NCI-H2227 (cell line): ENCODE results near the gene BEAN1.

Source experiments
- DNase-seq: peaks from one replicate; lab custom pipeline; 2025; ENCODE audit not compliant: unreplicated experiment; lab: John Stamatoyannopoulos, UW

The BEAN1 gene

GRCh38 chr16:66395806-66396555, 31.1 kb upstream of the BEAN1 start:
- no peak for DNase-seq

GRCh38 chr16:66397736-66398433, 29.2 kb upstream of the BEAN1 start:
- no peak for DNase-seq

- DNase-seq: no peak
Observed at GRCh38 chr16:66399031-66399430, 28.1 kb upstream of the BEAN1 start.

- no peak for DNase-seq
Observed at GRCh38 chr16:66399930-66400329, 27.2 kb upstream of the BEAN1 start.

- DNase-seq: no peak
Observed at GRCh38 chr16:66400503-66401380, 26.4 kb upstream of the BEAN1 start.

GRCh38 chr16:66401610-66402009, 25.5 kb upstream of the BEAN1 start:
- no peak for DNase-seq

GRCh38 chr16:66402166-66402565, 24.9 kb upstream of the BEAN1 start:
- no peak for DNase-seq

- DNase-seq: no peak
Observed at GRCh38 chr16:66402591-66403230, 24.4 kb upstream of the BEAN1 start.

- DNase-seq: no peak
Observed at GRCh38 chr16:66403531-66404145, 23.5 kb upstream of the BEAN1 start.

GRCh38 chr16:66405057-66405783, 21.9 kb upstream of the BEAN1 start:
- DNase-seq: no peak

- DNase-seq: peak; percentile 77
Observed at GRCh38 chr16:66406534-66407221, 20.4 kb upstream of the BEAN1 start.

- DNase-seq: no peak
Observed at GRCh38 chr16:66408163-66409048, 18.7 kb upstream of the BEAN1 start.

GRCh38 chr16:66409156-66409555, 17.9 kb upstream of the BEAN1 start:
- no peak for DNase-seq

GRCh38 chr16:66412182-66412581, 14.9 kb upstream of the BEAN1 start:
- no peak for DNase-seq

GRCh38 chr16:66414891-66415290, 12.2 kb upstream of the BEAN1 start:
- no peak for DNase-seq

GRCh38 chr16:66416136-66416535, 11.0 kb upstream of the BEAN1 start:
- no peak for DNase-seq

- no peak for DNase-seq
Observed at GRCh38 chr16:66416939-66417700, 10.0 kb upstream of the BEAN1 start.
